Skeletal muscle satellite cell (primary cell): ENCODE results near the gene CFAP20.
"Not testable (repeated sequence)": the region's sequence is repeated elsewhere in the genome, so short reads cannot be mapped to it uniquely, and the experiment has no call there.

ENCODE experiments used
- H3K27me3 ChIP-seq: 2 replicates; pipeline ENCODE4 v1.7.0; 2013; ENCODE audit warnings: low read length; ENCODE audit not compliant: control insufficient read depth, insufficient read depth
- H3K36me3 ChIP-seq: 2 replicates; pipeline ENCODE4 v1.7.0; 2013; ENCODE audit warnings: mild to moderate bottlenecking, control low read depth, low read length; ENCODE audit not compliant: insufficient read depth
- H3K4me1 ChIP-seq: 2 replicates; pipeline ENCODE4 v1.7.0; 2013; ENCODE audit warnings: low read length; ENCODE audit not compliant: control insufficient read depth, insufficient read depth
- H3K4me2 ChIP-seq: 2 replicates; pipeline ENCODE4 v1.7.0; 2013; ENCODE audit warnings: mild to moderate bottlenecking, low read length
- H3K4me3 ChIP-seq: 2 replicates; pipeline ENCODE4 v1.7.0; 2013; ENCODE audit warnings: low read length
- H3K9ac ChIP-seq: 2 replicates; pipeline ENCODE4 v1.7.0; 2013; ENCODE audit warnings: mild to moderate bottlenecking, low read depth, low read length, moderate library complexity
- H3K9me3 ChIP-seq: replicated peaks from 2 replicates; pipeline ENCODE4 v1.7.0; 2013; ENCODE audit warnings: mild to moderate bottlenecking, control low read depth, low read length

Gene CFAP20

GRCh38 chr16:58109330-58109729 lies 19.9 kb downstream of the CFAP20 start:
- no peak overlapping the region for H3K4me2 ChIP-seq
- no peak overlapping the region for H3K4me3 ChIP-seq
- H3K9me3 ChIP-seq = no peaks in the 10 kb centered on the region
- no peaks in the 10 kb centered on the region for H3K4me1 ChIP-seq
- H3K27me3 ChIP-seq = no peaks in the 10 kb centered on the region
- peaks cover 16% of the 10 kb centered on the region for H3K36me3 ChIP-seq
- H3K9ac ChIP-seq = no peak overlapping the region

GRCh38 chr16:58107709-58108108 lies 21.5 kb downstream of the CFAP20 start:
- Histone ChIP-seq H3K9ac (no peak overlapping the region), H3K27me3 (no peaks in the 10 kb centered on the region), H3K4me3 (no peak overlapping the region), H3K4me2 (no peak overlapping the region), H3K9me3 (no peaks in the 10 kb centered on the region), H3K36me3 (peaks cover 1% of the 10 kb centered on the region), H3K4me1 (no peaks in the 10 kb centered on the region)

GRCh38 chr16:58107228-58107627 lies 22.0 kb downstream of the CFAP20 start:
- Histone ChIP-seq H3K27me3 (no peaks in the 10 kb centered on the region), H3K4me1 (no peaks in the 10 kb centered on the region), H3K4me3 (no peak overlapping the region), H3K4me2 (no peak overlapping the region), H3K36me3 (no peaks in the 10 kb centered on the region), H3K9me3 (no peaks in the 10 kb centered on the region), H3K9ac (no peak overlapping the region)

GRCh38 chr16:58105631-58106030 lies 23.6 kb downstream of the CFAP20 start:
- Histone ChIP-seq H3K27me3 (no peaks in the 10 kb centered on the region), H3K9ac (no peak overlapping the region), H3K4me3 (no peak overlapping the region)

GRCh38 chr16:58102665-58103392 lies 26.4 kb downstream of the CFAP20 start:
- no peaks in the 10 kb centered on the region for H3K9me3 ChIP-seq
- H3K4me1 ChIP-seq = peaks cover 5% of the 10 kb centered on the region

More at GRCh38 chr16:58105631-58106030, 23.6 kb downstream of the CFAP20 start:
- Histone ChIP-seq H3K4me1 (no peaks in the 10 kb centered on the region), H3K9me3 (no peaks in the 10 kb centered on the region), H3K4me2 (no peak overlapping the region), H3K36me3 (no peaks in the 10 kb centered on the region)

GRCh38 chr16:58099956-58100300 lies 29.3 kb downstream of the CFAP20 start:
- peaks cover 5% of the 10 kb centered on the region for H3K4me1 ChIP-seq
- peaks cover under 1% of the 10 kb centered on the region for H3K27me3 ChIP-seq
- H3K4me3 ChIP-seq = no peak overlapping the region
- H3K36me3 ChIP-seq = no peaks in the 10 kb centered on the region
- H3K9ac ChIP-seq = no peak overlapping the region
- H3K9me3 ChIP-seq = no peaks in the 10 kb centered on the region
- no peak overlapping the region for H3K4me2 ChIP-seq

More at GRCh38 chr16:58102665-58103392, 26.4 kb downstream of the CFAP20 start:
- H3K4me2 ChIP-seq = no peak overlapping the region
- no peaks in the 10 kb centered on the region for H3K36me3 ChIP-seq
- no peaks in the 10 kb centered on the region for H3K27me3 ChIP-seq
- no peak overlapping the region for H3K9ac ChIP-seq
- H3K4me3 ChIP-seq = no peak overlapping the region

GRCh38 chr16:58099097-58099955 lies 29.9 kb downstream of the CFAP20 start:
- Histone ChIP-seq H3K27me3 (peaks cover 4% of the 10 kb centered on the region), H3K9me3 (no peaks in the 10 kb centered on the region), H3K4me2 (no peak overlapping the region), H3K9ac (no peak overlapping the region), H3K36me3 (no peaks in the 10 kb centered on the region), H3K4me3 (no peak overlapping the region), H3K4me1 (peaks cover 5% of the 10 kb centered on the region)

- Histone ChIP-seq H3K27me3 (peaks cover 6% of the 10 kb centered on the region), H3K4me2 (no peak overlapping the region), H3K9ac (no peak overlapping the region), H3K4me3 (no peak overlapping the region), H3K36me3 (no peaks in the 10 kb centered on the region), H3K4me1 (peaks cover 5% of the 10 kb centered on the region), H3K9me3 (no peaks in the 10 kb centered on the region)
Observed at GRCh38 chr16:58098207-58099096, 30.7 kb downstream of the CFAP20 start.

- no peaks in the 10 kb centered on the region for H3K9me3 ChIP-seq
- H3K36me3 ChIP-seq = no peaks in the 10 kb centered on the region
- H3K4me3 ChIP-seq = no peak overlapping the region
- H3K4me2 ChIP-seq = no peak overlapping the region
- H3K27me3 ChIP-seq = peaks cover 15% of the 10 kb centered on the region
- no peak overlapping the region for H3K9ac ChIP-seq
- H3K4me1 ChIP-seq = peaks cover 5% of the 10 kb centered on the region
Observed at GRCh38 chr16:58096249-58096648, 32.9 kb downstream of the CFAP20 start.

- H3K4me3 ChIP-seq, H3K4me2 ChIP-seq, H3K9ac ChIP-seq, H3K4me1 ChIP-seq, H3K9me3 ChIP-seq, H3K36me3 ChIP-seq: not testable (repeated sequence)
- peaks cover 15% of the 10 kb centered on the region for H3K27me3 ChIP-seq
Observed at GRCh38 chr16:58095575-58095960, 33.6 kb downstream of the CFAP20 start.
